HepG2 (cell line): Measurements from ENCODE around the gene SNRPF. TPM values are rescaled to one million over a fixed set of nuclear protein-coding genes. Genes with fewer than 3 reads are reported as not detected.

Experiments used
- ATAC-seq: fragments of 200-7000 bp; cut with Tn5 transposase; 3 replicates; pipeline ENCODE4 v1.9.1; 2020; ENCODE audit warnings: mild to moderate bottlenecking, moderate library complexity
- BruUV-seq: library from RNA; stranded (reverse); fragments of 400-500 nt; replicated peaks from 2 replicates; lab custom pipeline; 2021; lab: Mats Ljungman, UMichigan
- CTCF ChIA-PET: fragments of 300-600 bp; formaldehyde crosslinking; extraction: SDS; loops from one replicate; lab custom pipeline; 2021; ENCODE audit warnings: low total read pairs, inconsistent platforms, low intra/inter-chr PET ratio; lab: Yijun Ruan, JAX
- POLR2A ChIA-PET: fragments of 350-600 bp; sonication (Branson Sonifier 250); formaldehyde crosslinking; loops from one replicate; lab custom pipeline; 2020; ENCODE audit warnings: antibody characterized with exemption, inconsistent platforms; lab: Yijun Ruan, JAX
- DNase-seq: peaks from one replicate; pipeline ENCODE4 v3.0.0-alpha.2; 2015; ENCODE audit warnings: low spot score
- FAIRE-seq: peaks from 3 replicates; lab custom pipeline; 2011; peaks lifted over from hg19 to GRCh38; lab: Jason Lieb, UNC
- H2AFZ ChIP-seq: one replicate; pipeline ENCODE4 v1.6.1; 2011; ENCODE audit warnings: low read length, inconsistent platforms
- H3K27ac ChIP-seq: fragments of 300-600 bp; 3 replicates; pipeline ENCODE4 v1.8.0; 2011; ENCODE audit warnings: mixed run types, mild to moderate bottlenecking, mixed read lengths, low read length, inconsistent platforms; ENCODE audit not compliant: insufficient read depth; ENCODE audit errors: extremely low read length
- H3K27me3 ChIP-seq, 2 experiments: fragments of 200-600 bp in 1 of 2; 2 replicates in 1 of 2; 3 replicates in 1 of 2; pipeline versions ENCODE4 v1.6.0 to v1.8.0; 2011; ENCODE audit warnings: low read length in 2 of 2, mild to moderate bottlenecking in 2 of 2, moderate library complexity in 2 of 2, inconsistent platforms in 1 of 2; ENCODE audit not compliant: insufficient read depth in 2 of 2, control insufficient read depth in 1 of 2
- H3K36me3 ChIP-seq, 2 experiments: fragments of 200-600 bp in 1 of 2; replicated peaks in 1 of 2; 2 replicates in 1 of 2; 3 replicates in 1 of 2; pipeline versions ENCODE4 v1.5.1 to v1.8.0; 2011; ENCODE audit warnings: low read length in 2 of 2, inconsistent platforms in 1 of 2; ENCODE audit not compliant: insufficient read depth in 2 of 2, control insufficient read depth in 1 of 2
- H3K4me1 ChIP-seq: 2 replicates; pipeline ENCODE4 v1.5.1; 2012; ENCODE audit warnings: low read length, inconsistent platforms; ENCODE audit not compliant: insufficient read depth
- H3K4me2 ChIP-seq: 2 replicates; pipeline ENCODE4 v1.6.0; 2011; ENCODE audit warnings: low read depth, low read length, inconsistent platforms
- H3K4me3 ChIP-seq, 3 experiments: fragments of 200-600 bp in 1 of 3; sonication (generic), shearing (Covaris generic) in 1 of 3; replicated peaks in 1 of 3; 2 replicates each; pipeline ENCODE4 v1.5.1; 2011 to 2016; ENCODE audit warnings: low read length in 3 of 3, inconsistent platforms in 2 of 3, low read depth in 2 of 3, mild to moderate bottlenecking in 2 of 3, control low read depth in 1 of 3, mixed read lengths in 1 of 3; ENCODE audit not compliant: insufficient read depth in 1 of 3
- H3K79me2 ChIP-seq: one replicate; pipeline ENCODE4 v1.6.1; 2011; ENCODE audit warnings: low read length, inconsistent platforms; ENCODE audit not compliant: insufficient read depth
- H3K9ac ChIP-seq: 2 replicates; pipeline ENCODE4 v1.6.0; 2011; ENCODE audit warnings: mild to moderate bottlenecking, low read depth, low read length, inconsistent platforms; ENCODE audit not compliant: insufficient read depth
- H3K9me3 ChIP-seq: 2 replicates; pipeline ENCODE4 v1.5.1; 2012; ENCODE audit warnings: mild to moderate bottlenecking, low read length
- H4K20me1 ChIP-seq: 2 replicates; pipeline ENCODE4 v1.6.0; 2011; ENCODE audit warnings: inconsistent platforms, mild to moderate bottlenecking, low read length, moderate library complexity; ENCODE audit not compliant: insufficient read depth
- DR1 ChIP-seq: sonication (generic); formaldehyde crosslinking; IDR thresholded peaks from 2 replicates; pipeline ENCODE4 v1.8.0; 2021; ENCODE audit warnings: mild to moderate bottlenecking, missing genetic modification reagents, inconsistent platforms
- HMGXB3 ChIP-seq: sonication (generic); formaldehyde crosslinking; IDR thresholded peaks from 2 replicates; pipeline ENCODE4 v1.4.0; 2020; ENCODE audit warnings: missing genetic modification reagents, borderline replicate concordance
- NFYB ChIP-seq: sonication (generic); formaldehyde crosslinking; IDR thresholded peaks from 2 replicates; pipeline ENCODE4 v1.4.0; 2020; ENCODE audit warnings: missing genetic modification reagents
- NFYC ChIP-seq: IDR thresholded peaks from 2 replicates; pipeline ENCODE4 v1.6.1; 2016; ENCODE audit warnings: missing genetic modification reagents, missing compliant biosample characterization
- POLR2G ChIP-seq: fragments of 200-400 bp; formaldehyde crosslinking; IDR thresholded peaks from 2 replicates; pipeline ENCODE4 v1.6.1; 2018; ENCODE audit warnings: mild to moderate bottlenecking, low read depth, low read length, moderate library complexity
- ZBTB7A ChIP-seq: sonication (generic); formaldehyde crosslinking; IDR thresholded peaks from 2 replicates; pipeline ENCODE4 v1.8.0; 2022; ENCODE audit warnings: mild to moderate bottlenecking, missing genetic modification reagents
- WGBS: methylation state at CpG from one replicate; pipeline ENCODE4 v1.1.6; 2017; ENCODE audit warnings: low lambda C conversion rate; 5-methylcytosine and 5-hydroxymethylcytosine counted together
- in situ Hi-C: cut with HindIII; loops from 2 replicates; pipeline ENCODE4 v1.10.0; 2017; ENCODE audit warnings: low pct_unique_long_range_greater_than_20kb; ENCODE audit not compliant: extremely low pct_ligation_motif_present
- intact Hi-C: fragments of 100-400 bp; cut with micrococcal nuclease; formaldehyde crosslinking; loops from one replicate; pipeline ENCODE4 v1.10.0; 2022; ENCODE audit not compliant: unreplicated experiment
- polyA plus RNA-seq, 8 experiments: library from polyadenylated mRNA; depleted of rRNA in 3 of 8; stranded (reverse) in 7 of 8; unstranded in 1 of 8; fragments of >200 nt; fragmentation: Illumina TruSeq in 4 of 8; extraction: Trizol in 4 of 8; gene quantifications; 2 replicates each; pipeline versions ENCODE4 v1.2.1 to v1.2.3, GENCODE V29; 2011 to 2016; ENCODE audit warnings: low read depth in 4 of 8, missing spikeins in 1 of 8, mixed read lengths in 1 of 8; ENCODE audit not compliant: insufficient read depth in 1 of 8
- total RNA-seq, 5 experiments: library from RNA; depleted of rRNA; stranded (reverse); fragments of >200 nt; fragmentation: Illumina TruSeq; extraction: Trizol; gene quantifications; 2 replicates each; pipeline ENCODE4 v1.2.3, GENCODE V29; 2016; ENCODE audit warnings: low read depth in 1 of 5
- TF ChIP-seq, protein P1 (sequence below): sonication (generic); formaldehyde crosslinking; IDR thresholded peaks from 2 replicates; pipeline ENCODE4 v1.4.0; 2020; ENCODE audit warnings: missing genetic modification reagents

Gene SNRPF
- total and polyA plus RNA-seq, 2 of the 13 experiments (the other 11 are each of a cell fraction or from before 2014, with no cell fraction given), result 31.7 to 77.2 TPM

- peaks cover 48% of the 10 kb centered on the region for H3K4me1 ChIP-seq
- intact Hi-C loops (loop anchor here (5.0 kb wide), 1 partner anchor 140 kb away; the partner anchor contains the start of gene HAL), in situ Hi-C loops (no loop called here)
- H3K4me3 ChIP-seq, result no peak overlapping the region; a peak in 1 of 6 replicates
- ChIA-PET POLR2A (no interaction called here), CTCF (no interaction called here)
- H3K27me3 ChIP-seq, result no peaks in the 10 kb centered on the region; a peak in 2 of 5 replicates
- H3K27ac ChIP-seq, result no peak overlapping the region
- H2AFZ ChIP-seq, result peak overlapping the region; percentile 77
- no peaks in the 10 kb centered on the region; the same call in none of the 2 replicates for H4K20me1 ChIP-seq
- no peak overlapping the region for H3K9ac ChIP-seq
- peak; percentile 37 for DNase-seq
- WGBS, result 55% methylated on average over 7 of the region's 7 CpGs
- TF ChIP-seq HMGXB3 (CRISPR knock-in tag) (peak; percentile 65; the same call in 1 of the 2 replicates), POLR2G (peak; percentile 66), NFYB (CRISPR knock-in tag) (peak; percentile 38; the same call in 1 of the 2 replicates), NFYC (0 out of 2 replicates have a peak, but pooled peaks have one; percentile 21), DR1 (CRISPR knock-in tag) (0 out of 2 replicates have a peak, but pooled peaks have one; percentile 28), ZBTB7A (CRISPR knock-in tag) (no peak)
- TF ChIP-seq, protein P1, sequence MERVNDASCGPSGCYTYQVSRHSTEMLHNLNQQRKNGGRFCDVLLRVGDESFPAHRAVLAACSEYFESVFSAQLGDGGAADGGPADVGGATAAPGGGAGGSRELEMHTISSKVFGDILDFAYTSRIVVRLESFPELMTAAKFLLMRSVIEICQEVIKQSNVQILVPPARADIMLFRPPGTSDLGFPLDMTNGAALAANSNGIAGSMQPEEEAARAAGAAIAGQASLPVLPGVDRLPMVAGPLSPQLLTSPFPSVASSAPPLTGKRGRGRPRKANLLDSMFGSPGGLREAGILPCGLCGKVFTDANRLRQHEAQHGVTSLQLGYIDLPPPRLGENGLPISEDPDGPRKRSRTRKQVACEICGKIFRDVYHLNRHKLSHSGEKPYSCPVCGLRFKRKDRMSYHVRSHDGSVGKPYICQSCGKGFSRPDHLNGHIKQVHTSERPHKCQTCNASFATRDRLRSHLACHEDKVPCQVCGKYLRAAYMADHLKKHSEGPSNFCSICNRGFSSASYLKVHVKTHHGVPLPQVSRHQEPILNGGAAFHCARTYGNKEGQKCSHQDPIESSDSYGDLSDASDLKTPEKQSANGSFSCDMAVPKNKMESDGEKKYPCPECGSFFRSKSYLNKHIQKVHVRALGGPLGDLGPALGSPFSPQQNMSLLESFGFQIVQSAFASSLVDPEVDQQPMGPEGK (CRISPR knock-in tag), result no peak
- no peaks in the 10 kb centered on the region for H3K9me3 ChIP-seq
- peaks cover 2 to 8% of the 10 kb centered on the region in 2 experiments; a peak in 4 of 5 replicates for H3K36me3 ChIP-seq
- H3K4me2 ChIP-seq, result peak overlapping the region; percentile 90
- no TSS peak for BruUV-seq
- peaks cover 33% of the 10 kb centered on the region for H3K79me2 ChIP-seq
- FAIRE-seq, result no peak
- ATAC-seq, result peak; percentile 11; the same call in 2 of the 3 replicates
Measured at GRCh38 chr12:95857156-95857555, 1.6 kb upstream of the SNRPF start.
